Stromal cell of bone marrow (primary cell): ENCODE measurements around the gene TMEM131.

Experiments used
- DNase-seq: peaks from one replicate; pipeline ENCODE4 v3.0.0-alpha.2; 2012; ENCODE audit warnings: low read depth

The TMEM131 gene

DNA sequence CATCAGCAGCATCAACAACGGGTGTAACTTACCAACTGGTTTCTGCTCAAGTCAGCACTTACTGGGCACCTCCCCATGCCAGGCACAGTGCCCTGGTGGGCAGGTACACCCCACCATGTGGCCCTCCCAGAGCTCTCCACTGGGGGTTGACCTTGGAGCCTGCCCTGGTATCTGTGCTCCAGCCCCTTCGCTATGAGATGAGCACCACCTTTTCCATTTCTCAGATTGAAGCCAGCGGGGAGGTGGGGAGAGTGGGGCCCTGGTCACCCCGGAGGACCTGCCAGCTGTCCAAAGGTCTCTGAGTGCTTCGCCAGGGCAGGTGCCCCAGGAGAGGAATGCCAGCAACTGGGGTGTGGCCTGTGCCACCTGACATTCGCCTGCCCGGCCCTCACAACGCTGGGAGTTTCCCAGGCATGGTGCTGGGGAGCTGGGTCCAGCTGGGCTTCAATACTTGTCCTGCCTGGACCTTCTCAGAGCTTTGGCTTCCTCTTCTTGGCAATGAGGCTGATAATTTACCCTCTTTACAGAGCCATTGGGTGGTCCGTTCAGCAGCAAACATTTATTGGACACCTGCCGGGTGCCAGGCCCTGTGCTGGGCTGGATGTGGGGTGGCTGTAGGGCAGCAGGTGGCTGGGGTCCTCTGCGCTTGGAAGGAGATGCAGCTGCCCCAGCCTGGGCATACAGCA lies 288.2 kb downstream of the TMEM131 start:
- no peak for DNase-seq

DNA sequence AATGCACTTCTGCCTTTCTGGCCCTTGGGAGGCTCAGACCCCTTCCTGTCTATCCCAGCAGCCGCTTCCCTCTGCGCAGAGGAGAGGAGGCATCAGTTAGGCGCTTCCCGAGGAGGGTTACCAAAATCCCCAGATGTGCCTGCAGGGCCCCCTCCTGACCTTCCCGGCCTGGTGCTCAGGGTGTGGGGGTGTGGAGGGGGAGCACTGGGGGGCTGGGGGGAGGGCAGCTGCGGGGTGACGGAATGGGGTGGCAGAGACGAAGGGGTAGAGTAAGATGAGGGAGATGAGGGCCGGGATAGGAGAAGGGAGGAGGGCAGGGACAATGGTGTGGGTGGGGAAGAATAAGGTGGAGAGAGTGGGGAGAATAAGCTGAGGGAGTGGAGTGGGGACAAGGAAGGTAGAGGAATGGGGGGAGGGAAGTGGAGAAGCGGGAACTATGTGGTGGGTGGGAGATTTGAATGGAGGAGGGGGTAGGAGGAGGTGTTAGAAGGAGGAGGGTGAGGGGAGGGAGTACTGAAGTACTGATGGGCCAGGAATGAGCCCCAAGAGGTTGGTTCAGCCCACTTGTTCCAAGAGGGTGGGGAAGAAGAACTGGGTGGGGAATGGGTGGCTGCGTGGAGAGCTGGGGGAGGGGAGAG lies 288.9 kb downstream of the TMEM131 start:
- no peak for DNase-seq
